HG03159 (cell line): ENCODE results near the gene MPP1.

Experiments
- ATAC-seq: cut with Tn5 transposase; IDR thresholded peaks from one replicate; pipeline ENCODE4 v1.9.1; 2021; ENCODE audit warnings: mild to moderate bottlenecking, moderate library complexity; ENCODE audit not compliant: unreplicated experiment

Gene MPP1

DNA sequence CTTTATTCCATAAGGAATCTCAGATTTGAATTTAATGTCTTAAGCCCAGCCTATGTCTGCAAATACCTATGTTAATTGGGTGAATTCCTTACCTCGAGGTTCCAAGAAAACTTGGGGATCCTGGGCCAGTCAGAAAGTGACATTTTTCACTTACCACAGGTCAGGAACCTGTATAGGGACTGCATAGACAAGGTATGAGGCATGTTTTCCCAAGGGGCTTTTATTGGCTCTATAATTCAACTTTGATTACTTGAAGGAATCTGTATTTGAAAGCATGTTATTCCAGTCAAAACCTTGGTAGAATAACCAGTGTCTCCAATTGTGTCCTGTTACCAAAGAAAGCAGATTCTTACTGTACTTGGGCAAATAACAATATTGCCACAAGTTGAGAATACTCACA, 8.5 kb upstream of the MPP1 start:
- ATAC-seq: no peak

DNA sequence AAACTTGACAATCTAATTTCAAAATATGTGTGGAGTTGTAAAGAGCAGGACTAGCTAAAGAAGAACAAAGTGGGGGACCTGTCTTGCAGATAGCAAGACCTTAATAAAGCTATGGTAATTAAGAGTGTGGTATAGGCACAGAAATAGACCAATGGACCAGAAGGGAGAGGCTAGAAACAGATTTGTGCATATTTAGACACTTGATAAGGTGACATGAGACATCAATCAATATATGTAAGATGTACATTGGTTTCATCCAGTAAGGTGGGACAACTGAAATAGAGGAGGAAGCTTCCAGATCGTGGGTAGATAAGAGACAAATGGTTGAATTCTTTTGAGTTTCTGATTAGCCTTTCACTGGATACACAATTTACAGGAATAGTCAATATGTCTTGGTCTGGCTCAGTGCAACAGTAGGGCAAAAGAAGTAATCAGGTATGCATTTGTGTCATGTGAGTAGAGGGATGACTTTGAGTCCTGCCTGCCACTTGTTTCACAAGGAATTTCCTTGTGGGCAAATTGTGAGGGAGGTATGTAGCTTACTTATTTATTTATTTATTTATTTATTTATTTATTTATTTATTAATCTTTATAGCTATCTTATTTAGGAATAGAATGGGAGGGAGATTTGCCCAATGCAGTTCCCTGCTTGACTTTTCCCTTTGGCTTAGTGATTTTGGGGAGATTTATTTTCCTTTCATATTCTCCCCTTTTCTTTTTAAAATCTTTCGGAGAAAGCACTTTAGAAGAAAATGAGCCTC, 7.2 kb upstream of the MPP1 start:
- ATAC-seq: no peak

GRCh38 chrX:154809939-154810665, 4.8 kb upstream of the MPP1 start:
- no peak for ATAC-seq

- ATAC-seq: no peak
These were observed 1.7 kb upstream of the MPP1 start for GRCh38 chrX:154806837-154807501.

DNA sequence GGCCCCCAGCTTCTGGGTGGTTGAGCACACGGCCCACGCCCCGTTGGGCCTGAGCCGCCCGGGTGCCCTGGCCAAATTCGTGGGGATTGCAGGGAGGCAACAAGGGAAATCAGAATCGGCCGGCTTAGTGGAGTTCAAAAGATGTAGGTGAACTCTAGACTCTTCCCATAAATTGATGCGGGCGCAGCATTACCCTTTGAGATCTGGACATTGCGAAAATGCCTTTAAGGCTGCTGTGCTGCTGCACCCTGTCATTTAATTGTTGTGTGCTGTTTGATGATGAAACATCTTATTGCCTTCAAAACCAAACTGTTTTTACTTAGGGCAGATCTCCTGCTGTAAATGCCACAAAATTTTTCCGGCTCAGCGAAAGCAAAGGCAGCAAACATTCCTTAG, 409 bp upstream of the MPP1 start:
- no peak for ATAC-seq

DNA sequence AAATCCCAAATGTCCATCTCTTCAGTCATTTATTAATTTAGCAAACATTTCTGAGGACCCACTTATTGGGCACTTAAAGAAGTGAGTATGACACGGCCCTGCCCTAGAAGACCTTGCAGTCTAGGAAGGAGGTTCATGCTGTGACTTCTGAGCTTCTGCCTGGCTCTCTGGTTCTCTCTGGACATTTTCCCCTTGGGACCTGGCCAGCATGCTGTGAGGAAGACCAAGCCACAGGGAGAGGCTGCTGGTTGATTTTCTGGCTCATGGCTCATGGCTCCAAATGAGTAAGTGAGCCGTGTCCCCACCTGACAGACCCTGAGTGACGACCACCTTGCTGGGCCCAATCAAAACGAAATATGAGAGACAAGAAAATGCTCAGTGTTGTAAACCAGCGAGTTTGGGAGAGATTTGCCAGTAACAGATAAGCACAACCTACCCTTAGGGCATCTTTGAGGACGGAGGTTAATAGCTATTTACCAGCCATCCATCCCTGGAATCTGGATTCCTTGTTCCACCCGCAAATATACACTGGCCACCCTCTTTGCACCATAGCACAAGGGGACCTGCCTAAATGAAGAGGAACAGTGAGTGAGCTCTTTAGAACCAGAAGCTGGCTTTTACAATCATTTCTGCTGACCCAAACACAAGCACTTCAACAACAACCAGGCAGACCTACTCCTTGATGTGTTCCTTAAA, 876 bp downstream of the MPP1 start:
- ATAC-seq: no peak

GRCh38 chrX:154802947-154803346, 2.3 kb downstream of the MPP1 start:
- ATAC-seq: no peak

GRCh38 chrX:154800478-154801210, 4.6 kb downstream of the MPP1 start:
- ATAC-seq: no peak

DNA sequence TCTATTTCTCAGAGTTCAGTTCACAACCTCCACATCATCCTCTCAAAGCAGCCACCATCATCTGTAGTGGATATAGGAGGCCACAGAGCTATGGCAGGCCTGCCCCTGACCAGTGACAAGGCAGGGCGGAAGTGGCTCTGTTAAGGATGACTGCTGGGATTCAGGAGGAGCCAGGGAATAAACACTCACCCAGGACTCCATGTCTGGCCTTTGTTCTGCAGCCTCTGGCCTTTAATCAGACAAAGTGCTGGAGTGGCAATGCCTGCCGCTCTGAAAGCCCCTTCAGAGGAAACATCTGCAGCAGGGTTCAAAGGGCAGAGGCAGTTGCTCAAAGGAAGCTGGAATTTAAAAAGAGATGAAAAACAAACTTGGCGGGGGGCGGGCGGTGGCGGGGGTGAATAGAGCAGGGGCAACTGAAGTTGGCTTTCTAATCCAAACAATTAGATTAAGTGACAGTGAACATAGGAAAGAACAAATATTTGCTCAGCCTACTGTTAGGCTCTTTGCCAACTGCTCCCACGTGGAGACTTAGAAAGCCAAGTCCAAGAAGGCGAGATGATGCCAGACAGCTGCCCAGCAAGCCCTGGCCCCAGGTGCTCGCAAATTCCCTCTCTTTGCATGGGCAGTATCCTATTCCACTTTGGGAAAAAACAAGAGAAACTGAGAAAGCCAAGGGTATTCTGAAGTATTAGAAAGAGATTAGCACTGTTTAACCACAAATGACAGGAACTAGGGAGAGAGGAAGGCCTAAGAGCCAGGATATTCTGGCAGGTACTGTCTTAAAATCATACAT, 5.5 kb downstream of the MPP1 start:
- no peak for ATAC-seq

GRCh38 chrX:154797006-154797405, 8.3 kb downstream of the MPP1 start:
- ATAC-seq: no peak

DNA sequence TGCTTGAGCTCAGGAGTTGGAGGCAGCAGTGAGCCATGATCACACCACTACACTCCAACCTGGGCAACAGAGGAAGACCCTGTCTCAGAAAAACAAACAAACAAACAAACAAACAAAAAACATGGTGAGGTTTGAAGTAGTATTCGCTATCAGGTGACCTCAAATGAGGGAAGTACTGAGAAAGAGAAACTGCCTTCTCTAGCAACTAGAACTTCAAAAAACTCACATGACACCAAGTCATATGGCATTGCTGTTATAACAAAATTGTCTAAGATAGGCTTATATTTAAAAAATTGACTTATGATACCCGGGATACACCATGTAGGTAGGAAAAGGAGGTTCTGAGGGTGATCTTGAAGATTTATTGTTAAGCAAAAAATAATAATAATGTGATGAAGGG, 10.3 kb downstream of the MPP1 start:
- no peak for ATAC-seq

DNA sequence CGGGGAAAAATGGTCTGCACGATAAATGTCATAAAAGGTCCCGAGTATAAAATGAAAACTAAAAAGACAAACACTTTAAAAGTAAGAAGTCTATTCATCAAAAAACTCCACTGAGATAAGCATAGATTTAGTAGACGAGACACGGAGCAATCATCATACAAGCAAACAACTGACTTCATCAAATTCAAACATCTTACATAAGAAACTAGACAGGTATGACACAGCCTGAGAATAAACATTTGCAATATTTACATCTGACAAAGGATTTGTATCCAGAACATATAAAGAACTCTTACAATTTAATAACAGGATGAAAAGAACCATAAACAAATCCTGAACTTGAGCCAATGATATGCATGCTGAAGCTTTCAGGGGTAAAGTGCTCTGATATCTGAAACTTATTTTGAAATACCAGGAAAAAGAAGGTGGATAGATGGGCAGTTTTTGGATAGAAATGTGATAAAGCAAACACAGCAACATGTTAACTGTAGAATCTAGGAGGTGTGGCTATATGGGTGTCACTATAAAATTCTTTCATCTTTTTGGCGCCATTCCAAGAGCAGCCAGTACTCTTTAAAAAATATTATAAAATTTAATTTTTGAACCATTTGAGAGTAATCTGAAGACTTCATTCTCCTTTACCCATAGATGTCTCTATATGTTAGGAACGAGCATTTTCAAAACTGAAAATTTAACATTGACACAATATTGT, 12.0 kb downstream of the MPP1 start:
- ATAC-seq: no peak

DNA sequence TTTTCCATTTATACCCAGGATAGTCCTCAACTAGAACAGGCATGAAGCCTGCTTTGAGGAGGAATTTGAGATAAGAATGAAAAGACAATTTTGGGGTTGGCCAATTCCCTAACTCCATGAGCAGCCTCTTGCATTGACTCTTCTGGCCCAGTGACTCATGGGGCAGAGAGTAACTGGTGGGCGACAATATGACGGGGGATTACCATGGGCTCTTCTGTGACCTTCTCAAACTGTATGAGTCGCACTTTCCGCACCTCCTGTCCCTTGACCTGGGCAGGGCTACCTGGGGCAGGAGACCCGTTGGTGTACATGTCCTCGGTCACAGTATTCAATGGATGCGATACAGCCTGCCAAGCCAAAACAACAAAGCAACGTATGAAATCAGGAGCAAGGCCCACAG, 13.3 kb downstream of the MPP1 start:
- no peak for ATAC-seq

- no peak for ATAC-seq
These were observed 13.8 kb downstream of the MPP1 start for GRCh38 chrX:154791467-154791866.

DNA sequence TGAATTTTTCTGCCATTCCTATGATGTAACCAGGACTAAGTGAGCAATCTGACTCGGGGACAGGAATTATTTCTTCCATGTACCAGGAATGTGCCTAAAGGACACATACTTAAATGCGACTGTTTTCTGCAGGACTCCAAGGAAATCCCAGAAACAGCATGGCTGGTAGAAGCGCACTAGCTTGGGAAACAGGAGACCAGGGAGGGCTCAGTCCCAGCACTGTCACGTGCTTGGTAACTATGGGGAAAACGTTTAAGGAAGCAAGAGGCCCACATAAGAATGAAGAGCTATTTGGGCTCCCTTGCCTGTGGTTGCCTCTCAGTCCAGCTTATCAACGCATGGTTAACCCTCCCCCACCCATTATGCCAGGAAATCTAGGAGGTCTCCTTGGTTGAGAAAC, 19.6 kb downstream of the MPP1 start:
- no peak for ATAC-seq

DNA sequence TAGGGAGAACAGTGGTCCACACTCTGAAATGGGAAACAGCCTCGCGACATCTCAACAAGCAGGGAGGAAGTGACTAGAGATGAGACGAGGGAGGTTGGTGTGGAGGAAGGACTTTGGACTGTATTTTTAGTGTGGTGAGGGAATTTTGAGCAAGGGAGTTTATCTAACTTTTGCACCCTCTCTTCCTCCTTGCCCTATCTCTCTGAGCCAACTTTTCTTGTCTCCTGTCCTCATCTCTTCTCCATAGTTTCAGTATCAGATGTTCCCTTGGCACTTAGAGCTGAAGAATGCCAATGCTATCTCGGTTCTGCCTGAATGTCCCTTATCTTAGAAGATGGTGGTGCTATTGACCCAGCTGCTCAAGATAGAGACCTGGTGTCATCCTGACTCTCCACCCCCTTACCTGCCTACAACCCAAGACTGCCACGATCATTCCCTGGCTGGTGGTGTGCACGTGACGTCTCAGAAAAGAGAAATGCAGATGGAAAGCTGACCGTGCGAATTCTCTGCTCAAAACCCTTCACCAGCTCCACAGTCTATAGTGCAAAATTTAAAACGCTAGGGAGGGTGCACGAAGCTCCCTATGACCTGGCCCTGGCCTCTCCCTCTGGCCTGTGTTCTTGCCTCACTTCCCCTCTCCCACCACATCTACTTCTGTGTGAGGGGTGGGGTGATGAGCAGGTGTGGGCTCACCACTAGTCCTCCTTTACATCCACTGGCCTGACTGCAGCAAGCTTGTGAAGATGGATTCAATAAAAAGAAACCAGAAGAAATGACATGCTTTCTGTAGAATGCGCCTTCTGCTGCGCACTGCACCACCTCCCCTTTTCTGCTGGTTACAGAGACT, 20.9 kb downstream of the MPP1 start:
- no peak for ATAC-seq

GRCh38 chrX:154780968-154781367, 24.3 kb downstream of the MPP1 start:
- no peak for ATAC-seq

GRCh38 chrX:154779261-154779660, 26.0 kb downstream of the MPP1 start:
- ATAC-seq: no peak
